Omental fat pad (tissue), 4 donors: ENCODE data around the gene RASSF7. TPM values are rescaled to one million over a fixed set of nuclear protein-coding genes. Genes with fewer than 3 reads are reported as not detected.

Experiments used
- ATAC-seq: fragments of 150-250 bp; one replicate; pipeline ENCODE4 v1.9.1; 2016; ENCODE audit warnings: mild to moderate bottlenecking, moderate library complexity; ENCODE audit not compliant: low FRiP score
- DNase-seq: peaks from one replicate; pipeline ENCODE4 v3.0.0-alpha.2; 2019; ENCODE audit warnings: low spot score
- total RNA-seq, 4 donors: library from RNA; depleted of rRNA; stranded (reverse); fragments of >200 nt; gene quantifications; one replicate each; pipeline ENCODE4 v1.1.0, GENCODE V29; 2016
- TF ChIP-seq, protein P1 (sequence below), 3 donors: fragments of 450-650 bp; IDR thresholded peaks; one replicate each; pipeline ENCODE4 v1.5.1; 2016 to 2017; ENCODE audit warnings: antibody characterized with exemption in 3 of 3, mild to moderate bottlenecking in 3 of 3, moderate library complexity in 2 of 3

The RASSF7 gene
- total RNA-seq, 4 donors from 2014 or later = 9.1 to 31.8 (median 13.4) TPM

DNA sequence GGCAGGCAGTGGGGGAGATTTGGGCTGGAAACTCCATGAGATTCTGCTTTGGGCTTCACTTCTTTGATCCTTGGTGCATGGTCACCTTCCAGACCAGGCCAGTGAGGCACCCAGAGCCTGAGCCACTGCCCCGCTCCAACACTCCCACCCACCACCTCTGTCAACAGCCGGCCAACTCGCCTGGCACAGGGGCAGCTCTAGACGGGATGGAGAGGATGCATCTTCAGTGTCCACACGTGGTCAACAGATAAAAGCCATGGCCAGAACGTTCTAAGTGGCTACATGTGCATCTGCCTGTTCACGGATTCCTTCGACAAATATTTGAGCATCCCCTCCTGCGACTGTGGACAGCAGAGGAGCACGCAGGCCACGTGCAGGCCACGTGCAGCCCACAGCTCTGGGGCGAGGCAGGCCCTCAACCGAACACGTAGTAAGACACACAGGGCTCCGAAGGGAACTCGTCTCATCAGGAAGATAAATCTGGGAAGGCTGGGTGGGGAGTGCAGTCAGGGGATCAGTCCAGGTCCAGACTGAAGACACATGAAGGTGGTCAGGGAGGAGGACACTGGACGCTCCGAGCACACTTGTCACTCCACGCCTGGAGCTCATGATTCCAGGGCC, 22.2 kb upstream of the RASSF7 start:
- DNase-seq = no peak
- TF ChIP-seq, protein P1, sequence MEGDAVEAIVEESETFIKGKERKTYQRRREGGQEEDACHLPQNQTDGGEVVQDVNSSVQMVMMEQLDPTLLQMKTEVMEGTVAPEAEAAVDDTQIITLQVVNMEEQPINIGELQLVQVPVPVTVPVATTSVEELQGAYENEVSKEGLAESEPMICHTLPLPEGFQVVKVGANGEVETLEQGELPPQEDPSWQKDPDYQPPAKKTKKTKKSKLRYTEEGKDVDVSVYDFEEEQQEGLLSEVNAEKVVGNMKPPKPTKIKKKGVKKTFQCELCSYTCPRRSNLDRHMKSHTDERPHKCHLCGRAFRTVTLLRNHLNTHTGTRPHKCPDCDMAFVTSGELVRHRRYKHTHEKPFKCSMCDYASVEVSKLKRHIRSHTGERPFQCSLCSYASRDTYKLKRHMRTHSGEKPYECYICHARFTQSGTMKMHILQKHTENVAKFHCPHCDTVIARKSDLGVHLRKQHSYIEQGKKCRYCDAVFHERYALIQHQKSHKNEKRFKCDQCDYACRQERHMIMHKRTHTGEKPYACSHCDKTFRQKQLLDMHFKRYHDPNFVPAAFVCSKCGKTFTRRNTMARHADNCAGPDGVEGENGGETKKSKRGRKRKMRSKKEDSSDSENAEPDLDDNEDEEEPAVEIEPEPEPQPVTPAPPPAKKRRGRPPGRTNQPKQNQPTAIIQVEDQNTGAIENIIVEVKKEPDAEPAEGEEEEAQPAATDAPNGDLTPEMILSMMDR (IDR thresholded peaks at IDR 0.05) = no peak
- no peak for ATAC-seq

DNA sequence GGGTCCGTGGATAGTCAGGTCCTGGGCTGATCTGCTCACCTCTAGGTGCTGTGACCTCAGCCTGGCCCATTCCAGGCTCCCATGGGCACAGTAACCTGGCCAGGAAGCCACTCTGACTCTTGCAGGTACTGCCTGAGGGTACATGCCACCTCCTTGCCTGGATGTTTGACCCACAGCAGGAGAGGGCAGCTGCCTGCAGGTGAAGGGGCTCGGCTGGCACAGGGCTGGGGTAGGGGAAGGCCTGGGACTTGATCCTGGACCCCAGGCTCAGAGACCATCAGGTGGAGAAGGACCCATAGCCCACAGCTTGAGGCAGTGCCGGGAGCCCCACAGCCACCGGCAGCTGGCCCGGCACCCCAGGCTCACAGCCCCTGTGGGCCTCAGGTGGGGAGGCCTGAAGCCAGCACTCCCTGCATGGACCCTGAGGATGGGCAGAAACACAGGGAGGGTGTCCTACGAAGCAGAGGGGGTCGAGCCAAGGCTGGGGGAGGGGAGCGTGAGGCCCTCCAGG, 20.7 kb upstream of the RASSF7 start:
- no peak for DNase-seq
- TF ChIP-seq, protein P1 (IDR thresholded peaks at IDR 0.05) = no peak
- ATAC-seq = no peak

DNA sequence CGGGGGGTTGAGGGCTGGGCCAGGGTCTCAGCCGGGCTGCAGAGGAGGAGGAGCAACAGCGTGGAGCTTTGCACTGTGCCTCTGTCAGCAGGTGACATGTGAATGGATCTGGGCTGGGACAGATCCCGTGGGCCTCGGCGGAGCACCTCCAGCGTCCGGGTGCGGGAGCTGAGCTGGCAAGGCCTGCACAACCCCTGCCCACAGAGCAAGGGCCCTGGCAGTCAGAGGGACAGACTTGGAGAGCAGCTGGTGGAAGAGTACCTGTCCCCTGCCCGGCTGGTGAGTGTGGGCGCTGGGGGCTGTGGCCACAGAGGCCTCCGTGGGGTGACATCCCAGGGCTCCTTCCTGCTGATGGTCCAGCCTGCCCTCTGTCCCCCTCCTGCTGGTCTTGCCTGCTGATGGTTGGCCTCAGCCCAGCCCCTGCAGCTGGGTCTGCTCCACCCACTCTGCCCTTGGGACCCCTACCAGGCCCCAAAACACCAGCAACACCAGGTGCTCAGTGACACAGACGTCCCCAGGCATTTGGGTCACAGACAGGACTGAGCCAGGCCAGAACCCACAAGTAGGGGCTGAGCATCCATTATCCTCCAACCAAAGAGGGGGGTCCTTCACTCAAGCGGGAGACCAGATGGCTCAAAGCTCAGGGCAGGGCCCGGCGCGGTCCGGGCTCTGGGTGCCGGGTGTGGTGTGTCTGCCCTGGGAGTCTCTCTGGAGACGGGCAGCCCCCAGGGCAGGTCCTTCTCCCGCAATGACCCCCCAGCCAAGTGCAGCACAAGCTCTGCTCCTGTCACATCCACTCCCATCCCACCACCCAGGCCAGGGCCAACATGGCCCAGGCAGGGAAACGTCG, 20.0 kb upstream of the RASSF7 start:
- no peak for DNase-seq
- TF ChIP-seq, protein P1 (IDR thresholded peaks at IDR 0.05) = no peak
- no peak for ATAC-seq

DNA sequence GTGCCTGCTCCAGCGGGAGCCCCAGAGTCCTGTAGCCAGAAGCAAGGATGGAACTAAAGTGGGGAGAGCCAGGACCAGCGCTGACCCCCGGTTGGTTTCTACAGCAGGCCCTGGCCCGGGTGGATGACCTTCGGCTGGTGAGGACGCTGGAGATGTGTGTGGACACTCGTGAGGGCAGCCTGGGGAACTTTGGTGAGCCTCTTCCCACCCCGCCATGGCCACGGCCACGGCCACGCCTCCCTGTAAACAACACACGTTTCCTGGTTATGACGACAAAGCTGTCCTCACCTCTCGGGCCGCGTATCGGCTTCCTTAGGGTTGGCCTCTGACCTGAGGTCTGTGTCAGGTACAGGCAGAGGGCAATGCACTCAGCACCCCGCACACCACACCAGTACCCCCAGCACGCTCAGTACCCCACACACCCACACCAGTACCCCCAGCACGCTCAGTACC, 19.3 kb upstream of the RASSF7 start:
- ATAC-seq (no peak), DNase-seq (no peak)
- TF ChIP-seq, protein P1 (IDR thresholded peaks at IDR 0.05) = no peak

DNA sequence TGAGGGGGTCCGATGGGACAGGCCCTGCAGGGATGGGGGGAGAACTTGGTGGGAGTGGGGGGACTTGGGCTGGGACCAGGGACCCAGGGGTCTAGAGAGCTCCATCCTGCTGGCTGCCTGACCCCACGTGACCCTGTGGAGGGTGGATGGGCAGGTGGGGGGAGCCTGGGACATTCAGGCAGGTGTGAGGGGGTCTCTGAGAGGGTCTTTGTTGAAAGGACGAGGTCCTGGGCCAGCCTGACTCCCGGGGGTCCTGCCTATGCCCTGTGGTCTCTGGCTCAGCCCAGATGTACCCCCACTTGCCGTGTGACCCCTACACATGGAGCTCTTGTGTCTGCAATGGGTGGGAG, 16.0 kb upstream of the RASSF7 start:
- no peak for ATAC-seq
- TF ChIP-seq, protein P1 (IDR thresholded peaks at IDR 0.05) = no peak
- no peak for DNase-seq

DNA sequence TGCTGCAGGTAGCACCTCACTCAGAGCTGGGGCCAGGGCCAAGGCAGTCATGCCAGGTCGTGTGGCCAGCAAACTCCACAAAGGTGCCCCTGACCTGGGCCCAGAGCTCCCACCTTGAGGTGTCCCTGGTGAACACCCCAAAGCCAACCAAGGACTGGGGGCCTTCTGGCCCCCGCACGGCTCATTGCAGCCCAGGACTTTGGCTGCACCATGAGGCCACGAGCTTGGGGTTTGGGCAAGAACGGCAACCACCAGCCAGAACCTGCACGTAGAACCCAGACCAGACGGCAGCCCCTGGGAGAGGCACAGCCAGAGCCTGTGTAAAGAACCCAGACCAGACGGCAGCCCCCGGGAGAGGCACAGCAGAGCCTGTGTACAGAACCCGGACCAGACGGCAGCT, 15.6 kb upstream of the RASSF7 start:
- ATAC-seq = no peak
- TF ChIP-seq, protein P1 (IDR thresholded peaks at IDR 0.05) = no peak

More for the DNA sequence above, 15.6 kb upstream of the RASSF7 start:
- DNase-seq = no peak
